GM19438 (cell line): ENCODE data around the gene HYPK.
"Not testable (repeated sequence)": the region's sequence is repeated elsewhere in the genome, so short reads cannot be mapped to it uniquely, and the experiment has no call there.

Experiments
- ATAC-seq: cut with Tn5 transposase; IDR thresholded peaks from one replicate; pipeline ENCODE4 v1.9.1; 2021; ENCODE audit warnings: low read depth; ENCODE audit not compliant: unreplicated experiment

HYPK gene

GRCh38 chr15:43794269-43795037 lies 5.9 kb upstream of the HYPK start:
- no peak for ATAC-seq

DNA sequence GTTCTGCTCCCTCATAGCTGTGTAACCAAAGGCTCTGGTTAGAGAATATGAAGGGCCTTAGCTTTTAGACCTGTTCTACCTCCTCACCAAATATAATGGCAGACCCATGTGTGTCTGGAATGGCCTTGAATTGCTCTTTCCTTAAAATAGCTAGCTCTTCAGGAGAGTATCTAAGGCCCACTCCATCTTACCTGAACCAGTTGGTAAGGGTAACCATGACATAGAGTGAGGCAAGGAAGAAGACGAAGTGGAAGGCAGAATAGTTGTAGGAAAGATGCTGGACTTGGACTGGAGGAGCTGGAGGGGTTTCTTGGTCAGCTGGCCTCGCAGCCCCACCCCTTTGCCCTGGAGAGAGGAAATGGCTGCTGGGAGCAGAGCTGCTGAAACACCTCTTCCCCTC lies 5.2 kb upstream of the HYPK start:
- no peak for ATAC-seq

DNA sequence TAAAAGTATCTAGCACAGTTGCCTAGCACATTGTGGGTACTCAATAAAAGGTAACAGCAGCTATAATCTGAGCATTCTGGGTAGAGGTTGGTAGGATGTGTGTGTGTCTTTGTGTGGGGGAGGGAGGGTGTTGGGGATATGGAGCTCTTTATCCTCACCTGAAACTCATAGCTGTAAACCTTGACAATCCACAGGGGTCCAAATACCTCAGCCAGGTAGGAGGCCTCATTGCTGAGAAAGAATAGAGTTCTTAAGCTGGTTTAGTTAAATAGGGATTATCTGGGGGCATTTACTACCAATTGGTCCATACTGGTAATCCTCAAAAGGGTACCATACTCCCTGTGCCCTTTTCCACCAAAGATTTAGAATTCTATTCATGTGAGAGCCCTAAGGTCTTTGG lies 4.4 kb upstream of the HYPK start:
- no peak for ATAC-seq

DNA sequence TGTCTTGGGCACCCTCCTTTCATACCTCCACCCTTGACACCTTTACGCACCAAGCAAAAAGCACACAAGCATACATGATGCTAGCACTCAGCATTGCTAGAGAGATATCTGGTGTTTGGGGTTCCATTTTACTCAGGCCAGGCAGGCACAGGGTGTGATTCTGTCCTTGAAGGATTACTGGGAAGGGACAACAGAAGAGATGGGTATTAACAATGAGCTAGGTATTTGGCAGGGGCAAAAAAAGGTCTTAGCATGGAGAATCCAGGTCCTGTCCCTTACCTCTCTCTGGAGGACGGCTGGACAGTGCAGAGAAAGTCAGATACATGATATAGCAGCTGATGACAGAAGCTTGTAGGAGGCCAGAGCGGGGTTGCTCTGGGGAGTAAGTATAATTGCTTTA lies 3.8 kb upstream of the HYPK start:
- ATAC-seq, result no peak

DNA sequence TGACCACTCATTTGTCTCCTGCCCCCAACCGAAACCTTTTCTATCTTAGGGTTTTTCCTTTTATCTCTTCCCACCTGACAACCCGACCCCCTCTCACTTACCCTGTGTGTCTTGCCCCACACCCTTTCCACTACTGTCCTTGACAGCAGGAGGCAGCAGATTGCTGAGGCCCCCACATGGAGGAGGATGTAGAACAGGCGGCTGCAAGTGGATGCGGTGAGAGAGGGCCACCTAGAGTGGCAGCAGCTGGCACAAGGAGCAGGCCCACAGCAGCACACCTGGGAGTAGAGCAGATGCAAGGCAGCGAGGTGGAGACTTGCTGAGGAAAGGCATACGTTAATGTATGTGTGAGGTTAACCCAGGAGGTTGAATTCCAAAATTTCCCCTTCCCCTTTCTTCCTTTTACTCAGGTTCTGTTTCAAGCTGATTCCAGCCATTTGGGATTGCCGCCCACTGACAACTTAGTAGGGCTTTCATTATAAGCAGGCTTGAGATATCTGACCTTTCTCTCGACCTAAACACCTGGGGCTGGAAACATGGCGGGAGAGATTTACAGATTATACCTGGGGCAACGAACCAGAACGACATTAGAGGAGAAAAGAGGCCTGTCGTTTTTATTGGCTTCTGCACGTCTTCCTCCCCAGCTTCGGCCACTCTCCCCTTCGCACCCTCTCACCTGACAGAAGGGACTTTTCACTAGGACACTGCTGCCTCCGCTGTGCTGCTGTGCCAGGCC lies 1.0 kb upstream of the HYPK start:
- no peak for ATAC-seq

DNA sequence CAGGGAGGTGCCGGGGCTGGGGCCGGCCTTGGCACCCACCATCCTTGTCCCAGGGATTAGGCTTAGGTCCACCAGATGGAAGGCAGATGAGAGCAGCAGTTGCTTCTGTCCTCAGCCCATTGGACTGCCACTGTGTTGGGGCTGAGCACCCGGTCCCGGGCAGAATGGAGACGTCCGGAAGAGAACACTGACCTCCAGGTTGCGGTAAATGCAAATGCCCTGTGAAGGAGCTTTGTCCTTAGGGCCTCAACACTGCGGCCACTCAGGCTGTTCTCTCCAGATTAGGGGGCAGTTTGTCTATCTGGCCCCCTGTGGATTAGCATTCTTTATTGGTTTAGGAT lies 484 bp upstream of the HYPK start, which contains the start of gene SERINC4:
TSS of gene SERINC4 (minus strand) at position 276 of the 341 bp plus-strand sequence. CDS start at position 42, 234 bp downstream.
- no peak for ATAC-seq

DNA sequence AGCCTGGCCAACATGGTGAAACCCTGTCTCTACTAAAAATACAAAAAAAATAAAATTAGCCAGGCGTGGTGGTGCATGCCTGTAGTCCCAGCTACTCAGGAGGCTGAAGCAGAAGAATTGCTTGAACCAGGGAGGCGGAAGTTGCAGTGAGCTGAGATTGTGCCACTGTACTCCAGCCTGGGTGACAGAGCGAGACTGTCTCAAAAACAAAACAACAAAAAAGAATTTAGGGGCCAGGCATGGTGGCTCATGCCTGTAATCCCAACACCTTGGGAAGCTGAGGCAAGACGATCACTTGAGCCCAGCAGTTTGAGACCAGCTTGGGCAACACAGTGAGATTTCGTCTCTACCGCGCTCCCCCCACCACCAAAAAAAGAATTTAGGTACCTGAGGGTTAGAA lies 2.3 kb downstream of the HYPK start:
- not testable (repeated sequence) for ATAC-seq

- ATAC-seq, result no peak
These were observed 8.1 kb downstream of the HYPK start for GRCh38 chr15:43808435-43808950.

DNA sequence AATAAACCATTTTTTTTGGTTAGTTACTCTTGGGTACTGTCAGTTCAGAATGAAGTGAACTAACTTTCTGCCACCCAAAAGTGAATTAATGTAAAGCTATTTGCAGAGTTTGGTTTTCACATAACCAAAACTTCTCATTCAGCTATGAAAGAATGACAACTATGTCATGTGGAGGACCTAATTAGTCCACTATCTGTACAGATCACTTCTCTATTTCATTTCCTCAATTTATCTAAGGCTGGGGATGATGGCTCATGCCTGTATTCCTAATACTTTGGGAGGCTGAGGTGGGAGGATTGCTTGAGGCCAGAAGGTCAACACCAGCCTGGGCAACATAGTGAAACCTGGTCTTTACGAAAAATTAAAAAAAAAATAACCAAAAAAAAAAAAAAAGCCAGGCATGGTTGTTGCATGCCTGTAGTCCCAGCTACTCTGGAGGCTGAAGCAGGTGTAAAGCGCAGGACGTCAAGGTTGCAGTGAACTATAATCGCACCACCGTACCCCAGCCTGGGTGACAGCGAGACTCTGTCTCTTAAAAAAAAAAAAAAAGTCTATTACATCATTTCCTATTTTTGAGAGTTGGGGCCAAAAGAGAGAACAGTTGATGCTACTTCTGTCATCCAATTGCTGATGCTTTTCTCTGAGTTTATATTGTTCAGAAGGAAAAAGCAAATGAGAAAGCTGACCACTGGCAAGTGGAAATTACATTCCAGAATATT lies 8.7 kb downstream of the HYPK start:
- peak; percentile 58 for ATAC-seq

GRCh38 chr15:43815064-43815463 lies 14.7 kb downstream of the HYPK start:
- not testable (repeated sequence) for ATAC-seq

DNA sequence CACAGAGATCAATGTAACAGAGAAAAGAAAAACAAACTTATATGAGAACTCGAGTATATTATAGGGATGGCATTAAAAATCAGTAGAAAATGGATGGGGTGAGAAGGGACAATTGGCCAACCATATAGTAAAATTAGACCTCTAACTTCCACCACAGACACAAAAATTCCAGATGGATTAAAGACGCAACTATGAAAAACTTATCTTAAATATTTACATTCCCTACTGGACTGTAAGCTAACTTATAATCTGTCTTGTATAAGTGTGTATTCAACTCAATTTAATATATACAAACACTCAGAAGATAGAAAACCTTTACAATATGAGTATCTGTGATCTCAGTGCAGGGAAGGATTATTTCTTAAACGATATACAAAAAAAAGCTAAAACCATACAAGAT lies 21.1 kb downstream of the HYPK start:
- no peak for ATAC-seq

DNA sequence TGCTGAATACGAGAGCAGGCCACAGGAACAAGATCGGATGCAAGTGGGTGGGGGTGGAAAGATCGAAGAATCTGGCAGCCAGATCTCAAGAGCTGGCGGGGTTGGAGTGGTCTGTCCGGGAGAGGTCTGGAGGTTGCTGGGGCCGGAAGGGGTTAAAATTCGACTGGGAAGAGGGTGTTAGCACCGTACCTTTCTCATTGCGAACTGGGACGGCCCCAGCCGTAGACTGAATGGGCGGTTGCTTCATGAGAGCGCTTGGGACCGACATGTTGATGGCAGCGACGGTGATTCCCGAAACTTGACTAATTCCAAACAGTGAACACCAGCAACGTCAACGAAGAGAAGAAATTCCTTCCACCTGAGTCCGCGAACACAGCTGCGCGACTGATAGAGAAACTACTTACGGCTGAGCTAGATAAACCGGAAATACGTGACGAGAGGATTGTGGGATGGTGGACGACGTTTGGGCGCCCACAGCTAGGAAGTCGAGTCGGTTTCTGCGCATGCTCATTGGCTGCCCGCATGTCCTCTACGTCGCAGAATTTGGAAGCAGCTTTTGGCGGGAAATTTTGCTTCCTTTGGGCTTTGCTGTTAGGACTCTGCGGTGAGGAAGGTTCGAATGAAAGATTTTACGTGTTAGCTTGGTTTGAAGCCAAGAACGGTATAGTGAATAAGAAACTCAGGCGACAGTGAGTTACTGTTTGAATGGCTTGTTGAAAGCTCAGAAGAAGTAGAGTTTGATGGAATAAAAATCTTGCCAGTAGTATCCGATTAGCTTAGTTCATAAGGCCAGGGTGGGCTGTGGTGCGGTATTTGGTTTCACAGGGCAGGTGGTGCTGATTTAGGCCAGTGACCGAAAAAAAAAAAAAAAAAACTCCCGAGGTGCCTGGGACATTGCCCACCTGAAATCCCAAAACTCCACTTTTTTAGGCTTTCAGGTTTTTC lies 24.2 kb downstream of the HYPK start, which contains the start of gene MFAP1:
TSS of gene MFAP1 (minus strand) at position 389 of the 945 bp plus-strand sequence. CDS start at position 268, 121 bp downstream.
- ATAC-seq, result peak; percentile 73

- ATAC-seq, result not testable (repeated sequence)
These were observed 24.9 kb downstream of the HYPK start for GRCh38 chr15:43825305-43825704.

DNA sequence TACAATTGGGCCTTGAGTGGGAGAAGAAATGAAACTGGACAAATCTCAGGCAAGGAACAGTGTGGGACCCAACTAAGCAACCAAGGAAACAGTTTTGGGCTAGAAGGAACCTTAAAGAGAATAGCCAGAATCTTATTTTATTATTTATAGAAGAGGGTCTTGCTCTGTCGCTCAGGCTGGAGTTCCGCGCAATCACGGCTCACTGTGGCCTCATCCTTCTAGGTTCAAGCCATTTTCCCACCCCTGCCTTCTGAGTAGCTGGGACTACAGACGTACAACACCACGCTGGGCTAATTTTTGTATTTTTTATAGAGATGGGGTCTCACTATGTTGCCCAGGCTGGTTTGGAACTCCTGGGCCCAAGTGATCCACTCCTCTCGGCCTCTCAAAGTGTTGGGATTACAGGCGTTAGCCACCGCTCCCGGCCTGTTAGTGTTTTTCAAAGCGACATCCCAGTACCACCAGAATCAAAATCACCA lies 25.7 kb downstream of the HYPK start:
- ATAC-seq, result no peak

DNA sequence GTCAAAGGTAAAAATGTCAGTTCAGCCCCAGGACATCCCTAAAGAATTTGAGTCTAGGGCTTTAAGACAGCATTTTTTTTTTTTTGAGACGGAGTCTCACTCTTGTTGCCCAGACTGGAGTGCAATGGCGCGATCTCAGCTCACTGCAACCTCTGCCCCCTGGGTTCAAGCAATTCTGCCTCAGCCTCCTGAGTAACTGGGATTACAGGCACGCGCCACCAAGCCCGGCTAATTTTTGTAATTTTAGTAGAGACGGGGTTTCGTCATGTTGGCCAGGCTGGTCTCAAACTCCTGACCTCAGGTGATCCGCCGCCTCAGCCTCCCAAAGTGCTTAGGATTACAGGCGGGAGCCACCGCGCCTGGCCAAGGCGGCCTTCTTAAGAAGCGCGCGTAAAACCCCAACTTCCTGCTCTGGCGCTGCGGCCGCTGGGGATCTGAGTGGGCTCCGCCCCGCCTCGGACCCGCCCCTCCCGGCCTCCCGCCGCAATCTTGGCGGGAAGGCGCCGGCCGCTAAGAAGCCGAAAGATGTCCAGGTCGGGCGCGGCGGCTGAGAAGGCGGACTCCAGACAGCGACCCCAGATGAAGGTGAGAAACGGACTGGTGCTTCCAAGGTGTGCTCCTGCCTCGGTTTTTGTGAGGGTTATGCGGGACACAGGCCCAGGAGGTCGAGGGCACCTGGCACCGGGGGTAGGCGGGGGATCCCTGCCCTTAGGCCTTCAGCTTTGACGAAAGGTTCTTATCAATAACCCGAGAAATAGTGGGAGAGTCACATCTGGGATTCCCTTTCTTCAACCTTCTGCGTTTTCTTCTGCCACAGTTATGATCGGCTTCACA lies 26.3 kb downstream of the HYPK start, which contains the start of gene WDR76:
TSS of gene WDR76 (plus strand) at position 495 of the 834 bp plus-strand sequence. CDS start at position 526, 31 bp downstream.
- no peak for ATAC-seq

- no peak for ATAC-seq
These were observed 27.8 kb downstream of the HYPK start for GRCh38 chr15:43828061-43828657.

GRCh38 chr15:43829951-43830540 lies 29.6 kb downstream of the HYPK start:
- not testable (repeated sequence) for ATAC-seq

- ATAC-seq, result not testable (repeated sequence)
These were observed 30.4 kb downstream of the HYPK start for GRCh38 chr15:43830691-43831275.
